Non-pigmented ciliary epithelial cell (primary cell): ENCODE measurements around the gene IHH.

Source experiments
- DNase-seq: peaks from one replicate; pipeline ENCODE4 v3.0.0-alpha.2; 2010; ENCODE audit warnings: low read depth

IHH gene

GRCh38 chr2:219073413-219074129 is 12.8 kb upstream of the IHH start:
- peak; percentile 14 for DNase-seq

DNA sequence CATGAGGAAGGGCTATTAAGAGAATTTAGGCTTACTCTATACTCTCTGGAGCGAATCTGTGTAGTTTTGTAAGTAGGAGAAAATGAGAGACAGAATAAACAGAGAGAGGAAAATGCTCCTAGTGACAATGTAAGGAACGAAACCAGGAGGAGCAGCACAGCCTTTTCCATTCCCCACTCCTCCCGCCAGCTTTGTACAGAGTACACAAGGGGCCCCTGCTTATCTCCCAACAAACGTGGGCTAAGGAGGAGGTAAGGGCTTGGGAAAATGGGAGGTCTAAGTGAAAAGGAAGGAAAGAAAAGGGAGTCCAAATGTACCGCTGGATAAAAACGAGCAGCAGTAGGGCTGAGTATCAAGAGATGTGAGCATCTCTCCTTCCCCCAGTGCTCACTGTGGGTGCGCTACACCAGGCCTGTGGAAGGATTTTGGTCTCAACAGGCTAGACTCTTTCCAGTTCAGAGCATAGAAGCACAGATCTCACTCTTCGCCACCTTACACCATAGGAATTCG is 12.1 kb upstream of the IHH start:
- DNase-seq, result no peak

- DNase-seq, result no peak
Observed at GRCh38 chr2:219071131-219071816, 10.6 kb upstream of the IHH start.

- no peak for DNase-seq
Observed at GRCh38 chr2:219065484-219065883, 4.8 kb upstream of the IHH start.

- DNase-seq, result no peak
Observed at GRCh38 chr2:219062081-219062480, 1.4 kb upstream of the IHH start.

GRCh38 chr2:219059725-219060682 is 717 bp downstream of the IHH start:
- DNase-seq, result no peak

DNA sequence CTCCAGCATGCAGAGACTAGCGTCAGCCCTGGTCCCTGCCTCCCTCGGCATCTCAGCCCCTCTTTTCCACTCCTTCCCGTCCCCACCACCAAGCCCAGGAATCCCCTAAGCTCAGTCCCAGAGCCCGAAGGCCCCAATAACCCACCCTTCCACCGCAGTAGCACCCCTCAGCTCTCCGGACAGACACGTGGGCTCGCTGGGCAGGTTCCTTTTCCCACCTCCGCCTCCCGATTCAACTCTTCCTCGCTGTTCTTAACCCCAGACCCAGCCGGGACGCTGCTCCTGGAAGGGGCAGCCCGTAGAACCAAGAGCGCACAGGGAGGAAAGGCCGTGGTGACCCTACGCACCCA is 1.4 kb downstream of the IHH start:
- no peak for DNase-seq

DNA sequence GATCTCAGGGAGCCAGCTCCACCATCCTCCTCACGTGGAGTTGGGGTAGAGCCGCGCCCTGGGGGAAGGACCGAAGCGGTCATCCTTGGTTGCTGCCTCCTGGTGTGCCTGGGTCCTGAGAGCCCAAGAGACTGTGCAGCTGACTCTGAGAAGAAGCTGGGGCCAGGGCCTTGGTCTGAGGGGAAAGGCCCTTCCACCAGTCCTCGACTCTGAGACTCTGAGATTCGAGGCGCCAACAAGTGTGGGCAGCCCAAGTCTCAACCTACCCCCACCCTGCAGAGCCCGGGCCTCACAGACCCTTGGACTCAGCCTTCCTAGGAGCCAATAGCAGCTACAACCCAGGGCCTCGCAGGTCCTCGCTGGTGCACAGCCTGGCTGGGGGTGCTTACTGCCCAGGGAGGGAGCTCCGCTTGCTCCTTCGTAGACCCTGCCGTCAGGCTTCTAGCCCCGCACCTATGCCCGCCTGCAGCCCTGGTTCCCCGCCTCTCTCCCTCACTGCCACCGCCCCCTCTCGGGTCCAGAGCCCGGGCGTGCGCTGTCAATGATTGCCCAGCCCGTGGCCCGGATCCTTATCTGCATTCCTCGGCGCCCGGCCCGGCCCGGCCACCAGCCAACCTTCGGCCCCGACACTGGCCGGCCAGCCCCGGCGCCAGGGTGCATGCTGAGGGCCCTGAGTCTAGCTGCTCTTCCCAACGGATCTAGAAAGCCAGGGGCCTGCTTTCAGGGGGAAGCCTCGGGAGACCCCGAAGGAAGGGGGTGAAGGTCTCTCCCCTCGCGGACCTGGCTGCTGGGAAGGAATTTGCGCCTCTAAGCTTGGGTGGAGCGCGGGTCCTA is 2.0 kb downstream of the IHH start:
- DNase-seq, result no peak

- peak; percentile 5 for DNase-seq
Observed at GRCh38 chr2:219057709-219058540, 2.8 kb downstream of the IHH start.

GRCh38 chr2:219056896-219057708 is 3.6 kb downstream of the IHH start:
- DNase-seq, result no peak

DNA sequence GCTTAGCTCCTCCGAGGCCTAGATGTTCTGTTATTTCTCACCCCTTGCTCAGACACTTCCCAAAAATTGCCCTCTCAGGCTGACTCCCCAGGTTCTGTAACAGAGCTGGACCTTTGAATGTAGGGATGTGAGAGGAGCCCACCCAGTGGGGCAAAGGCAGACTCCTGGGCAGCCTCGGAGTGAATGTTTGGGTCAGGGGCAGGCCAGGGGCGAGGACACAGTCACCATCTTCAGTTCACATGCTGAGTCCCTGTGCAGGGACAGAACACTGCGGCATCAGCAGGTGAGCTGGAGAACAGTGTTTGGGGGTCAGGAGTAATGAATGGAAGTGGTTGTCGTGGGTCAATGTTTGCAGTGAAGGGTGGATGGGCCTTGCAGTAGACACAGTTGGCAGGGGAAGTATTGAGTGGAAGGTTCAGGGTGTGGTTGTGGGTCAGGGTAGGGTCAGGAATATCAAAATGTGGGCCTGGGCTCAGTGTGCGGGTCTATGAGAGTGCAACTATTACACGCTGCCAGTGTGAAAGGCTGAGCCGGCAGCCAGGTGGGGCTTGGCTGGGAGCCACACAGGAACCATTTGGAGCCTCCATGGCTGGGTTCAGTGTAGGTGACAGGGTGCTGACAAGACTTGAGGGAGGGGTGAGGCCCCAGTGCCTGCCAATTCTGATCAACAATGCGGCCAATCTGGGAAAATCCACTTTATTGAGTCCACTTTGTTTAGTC is 4.4 kb downstream of the IHH start:
- DNase-seq, result no peak

GRCh38 chr2:219054956-219055903 is 5.5 kb downstream of the IHH start:
- no peak for DNase-seq

DNA sequence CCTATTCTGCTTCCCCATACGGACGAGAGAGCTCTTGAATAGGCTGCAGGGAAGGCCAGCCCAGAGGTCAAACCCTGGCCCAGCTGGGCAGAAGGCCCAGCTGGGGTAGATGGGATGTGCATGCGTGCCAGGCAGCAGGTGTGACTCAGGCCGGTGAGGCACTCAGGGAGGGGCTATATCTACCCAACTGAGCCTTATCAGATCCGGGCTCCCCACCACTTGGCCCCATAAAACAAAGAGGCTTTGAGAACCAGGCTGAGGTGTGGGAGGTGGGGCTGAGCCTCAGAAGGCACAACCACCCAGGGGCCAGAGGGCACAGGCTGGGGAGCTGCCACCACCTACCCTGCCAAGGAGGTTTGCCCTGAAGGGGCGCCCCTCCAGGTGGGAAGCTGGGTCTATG is 11.4 kb downstream of the IHH start:
- DNase-seq, result no peak

GRCh38 chr2:219045937-219046550 is 14.7 kb downstream of the IHH start:
- no peak for DNase-seq

GRCh38 chr2:219042750-219043149 is 18.0 kb downstream of the IHH start:
- no peak for DNase-seq

- DNase-seq, result no peak
Observed at GRCh38 chr2:219042157-219042556, 18.6 kb downstream of the IHH start.

DNA sequence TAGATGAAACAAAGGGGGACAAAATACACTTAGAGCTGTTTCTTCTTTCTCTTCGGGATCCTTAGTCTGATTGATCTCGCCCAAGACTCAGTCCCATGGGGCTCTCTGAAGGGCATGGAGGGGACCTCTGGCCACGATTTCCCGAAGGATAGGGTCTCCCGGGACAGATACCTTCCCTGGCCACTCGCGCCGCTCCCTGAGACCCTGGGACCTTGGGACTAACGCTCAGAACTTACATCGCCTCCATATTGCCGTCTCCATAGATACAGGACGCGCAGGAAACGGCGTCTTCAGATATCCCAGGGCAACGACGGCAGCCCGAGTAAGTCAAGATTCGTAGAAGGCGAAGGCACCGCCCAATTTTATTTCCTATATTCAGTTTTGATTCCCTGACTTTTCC is 19.5 kb downstream of the IHH start, which contains the start of gene CFAP65:
TSS of gene CFAP65 (minus strand) at position 265 of the 400 bp plus-strand sequence. CDS start 2,468 bp downstream, outside the sequence.
- peak; percentile 15 for DNase-seq
